ENCODE data around the gene PCBP3. TPM values are rescaled to one million over a fixed set of nuclear protein-coding genes. Genes with fewer than 3 reads are reported as not detected.

The PCBP3 gene
- polyA plus RNA-seq, 1 donor (not counting 4 experiments of a cell fraction or from before 2014, with no cell fraction given), result 0.25 TPM

DNA sequence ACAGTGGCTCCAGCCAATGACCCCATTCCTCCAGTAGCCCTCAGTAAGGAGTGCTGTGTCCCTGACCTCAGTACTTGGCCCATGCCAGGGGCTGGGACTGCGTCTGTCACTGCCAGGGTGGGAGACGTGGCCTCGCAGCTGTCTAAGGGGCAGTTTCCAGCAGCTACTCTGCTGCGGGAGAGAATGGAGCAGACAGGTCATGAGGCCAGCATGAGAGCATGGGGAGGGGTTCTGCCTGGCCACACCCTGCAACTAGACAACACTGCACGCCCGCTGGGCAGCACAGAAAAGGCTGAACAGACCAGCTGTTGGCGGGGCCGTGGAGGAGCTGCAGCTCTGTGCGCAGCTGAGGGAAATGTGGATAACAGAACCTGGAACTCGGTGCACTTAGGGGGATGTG is 246.4 kb downstream of the PCBP3 start:
- dilution Hi-C loops (cut with MboI; ENCODE audit: extremely low pct_ligation_motif_present, low sequenced_read_pairs), result no loop called here

DNA sequence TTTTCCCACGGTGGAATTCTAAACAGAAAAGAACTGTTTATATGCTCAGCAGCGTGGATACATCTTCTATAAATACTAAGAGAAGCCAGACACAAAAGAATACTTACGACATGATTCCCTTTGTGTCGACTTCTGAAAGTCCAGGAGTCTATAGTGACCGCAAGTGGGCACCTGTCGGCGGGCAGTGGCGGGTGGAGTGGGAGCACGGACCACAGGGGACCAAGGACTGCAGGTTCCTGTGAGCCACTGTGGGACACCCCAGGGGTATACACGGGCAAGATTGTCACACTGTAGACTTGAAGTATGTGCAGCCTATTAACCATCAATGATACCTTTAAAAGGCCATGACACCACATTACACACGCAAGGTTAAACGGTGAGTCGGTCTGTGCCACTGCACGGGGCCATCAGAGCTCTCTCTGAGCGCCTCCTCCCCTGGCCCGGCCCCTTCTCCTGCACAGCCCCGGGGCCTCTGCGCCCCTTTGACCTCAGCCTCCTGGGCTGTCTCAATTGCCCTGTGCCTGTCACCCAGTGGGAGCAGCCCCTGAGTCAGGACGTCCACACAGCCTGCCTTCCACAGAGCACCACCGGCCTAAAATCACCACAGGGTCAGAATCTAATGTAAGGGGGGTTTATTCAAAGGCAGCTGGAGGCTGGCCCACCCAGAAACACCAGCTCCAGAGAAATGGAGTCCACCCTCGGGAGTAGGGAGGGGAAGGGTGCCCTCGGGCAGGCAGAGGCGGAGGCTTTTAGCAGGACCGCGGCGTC is 248.0 kb downstream of the PCBP3 start:
- Histone ChIP-seq H3K4me3 (ENCODE audit: control insufficient read depth in 2 of 3, extremely low read depth in 1 of 3, insufficient read depth in 2 of 3, low read depth in 1 of 3, low read length in 3 of 3) (no peak overlapping the region), H3K79me2 (ENCODE audit: control insufficient read depth, insufficient read depth, low read length) (no peaks in the 10 kb centered on the region), H3K9ac (ENCODE audit: control insufficient read depth, extremely low read depth, insufficient read depth, low read length) (no peak overlapping the region), H3K9me3 (ENCODE audit: control insufficient read depth, low read depth, low read length) (no peaks in the 10 kb centered on the region), H2AFZ (ENCODE audit: control insufficient read depth, low read length) (no peak overlapping the region), H4K20me1 (ENCODE audit: control insufficient read depth, extremely low read depth, insufficient read depth, low read length) (no peaks in the 10 kb centered on the region), H3K27ac (ENCODE audit: control insufficient read depth, insufficient read depth, low read length) (no peak overlapping the region), H3K4me1 (ENCODE audit: control insufficient read depth, extremely low read depth, insufficient read depth, low read length) (peaks cover 11% of the 10 kb centered on the region), H3K36me3 (ENCODE audit: control insufficient read depth in 2 of 2, extremely low read depth in 1 of 2, insufficient read depth in 2 of 2, low read length in 2 of 2) (no peaks in the 10 kb centered on the region), H3K9me1 (ENCODE audit: control insufficient read depth, extremely low read depth, insufficient read depth, low read length) (no peaks in the 10 kb centered on the region), H3K4me2 (ENCODE audit: control insufficient read depth, extremely low read depth, insufficient read depth, low read depth, low read length) (peak overlapping the region; percentile 29), H3K27me3 (ENCODE audit: control insufficient read depth, extremely low read depth, insufficient read depth, low read length) (peaks cover 20% of the 10 kb centered on the region)
- TF ChIP-seq, protein P1, sequence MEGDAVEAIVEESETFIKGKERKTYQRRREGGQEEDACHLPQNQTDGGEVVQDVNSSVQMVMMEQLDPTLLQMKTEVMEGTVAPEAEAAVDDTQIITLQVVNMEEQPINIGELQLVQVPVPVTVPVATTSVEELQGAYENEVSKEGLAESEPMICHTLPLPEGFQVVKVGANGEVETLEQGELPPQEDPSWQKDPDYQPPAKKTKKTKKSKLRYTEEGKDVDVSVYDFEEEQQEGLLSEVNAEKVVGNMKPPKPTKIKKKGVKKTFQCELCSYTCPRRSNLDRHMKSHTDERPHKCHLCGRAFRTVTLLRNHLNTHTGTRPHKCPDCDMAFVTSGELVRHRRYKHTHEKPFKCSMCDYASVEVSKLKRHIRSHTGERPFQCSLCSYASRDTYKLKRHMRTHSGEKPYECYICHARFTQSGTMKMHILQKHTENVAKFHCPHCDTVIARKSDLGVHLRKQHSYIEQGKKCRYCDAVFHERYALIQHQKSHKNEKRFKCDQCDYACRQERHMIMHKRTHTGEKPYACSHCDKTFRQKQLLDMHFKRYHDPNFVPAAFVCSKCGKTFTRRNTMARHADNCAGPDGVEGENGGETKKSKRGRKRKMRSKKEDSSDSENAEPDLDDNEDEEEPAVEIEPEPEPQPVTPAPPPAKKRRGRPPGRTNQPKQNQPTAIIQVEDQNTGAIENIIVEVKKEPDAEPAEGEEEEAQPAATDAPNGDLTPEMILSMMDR (optimal IDR thresholded peaks at IDR 0.05 in 1 of 3, IDR thresholded peaks at IDR 0.05 in 1 of 3, conservative IDR thresholded peaks at IDR 0.05 in 1 of 3; ENCODE audit: extremely low read depth in 1 of 3, insufficient read depth in 2 of 3, low read length in 3 of 3), result no peak
- no peak for TF ChIP-seq EZH2 (IDR thresholded peaks at IDR 0.05; ENCODE audit: low read length)
- FAIRE-seq, result no peak
- DNase-seq (ENCODE audit: low read depth, low spot score), result no peak
- dilution Hi-C loops (cut with MboI; ENCODE audit: extremely low pct_ligation_motif_present, low sequenced_read_pairs), result no loop called here

More for the DNA sequence above, 246.4 kb downstream of the PCBP3 start:
- no peak overlapping the region for H3K4me2 ChIP-seq (ENCODE audit: control insufficient read depth, extremely low read depth, insufficient read depth, low read depth, low read length)
- H3K9me3 ChIP-seq (ENCODE audit: control insufficient read depth, low read depth, low read length), result no peaks in the 10 kb centered on the region
- H3K9me1 ChIP-seq (ENCODE audit: control insufficient read depth, extremely low read depth, insufficient read depth, low read length), result no peaks in the 10 kb centered on the region
- H2AFZ ChIP-seq (ENCODE audit: control insufficient read depth, low read length), result no peak overlapping the region
- H3K4me3 ChIP-seq (ENCODE audit: control insufficient read depth in 2 of 3, extremely low read depth in 1 of 3, insufficient read depth in 2 of 3, low read depth in 1 of 3, low read length in 3 of 3), result no peak overlapping the region
- H3K9ac ChIP-seq (ENCODE audit: control insufficient read depth, extremely low read depth, insufficient read depth, low read length), result no peak overlapping the region
- no peak overlapping the region for H3K27ac ChIP-seq (ENCODE audit: control insufficient read depth, insufficient read depth, low read length)
- DNase-seq (ENCODE audit: low read depth, low spot score) (no peak), FAIRE-seq (no peak)
- H3K36me3 ChIP-seq (ENCODE audit: control insufficient read depth in 2 of 2, extremely low read depth in 1 of 2, insufficient read depth in 2 of 2, low read length in 2 of 2), result no peaks in the 10 kb centered on the region
- H3K27me3 ChIP-seq (ENCODE audit: control insufficient read depth, extremely low read depth, insufficient read depth, low read length), result peaks cover 20% of the 10 kb centered on the region
- H4K20me1 ChIP-seq (ENCODE audit: control insufficient read depth, extremely low read depth, insufficient read depth, low read length), result no peaks in the 10 kb centered on the region
- H3K4me1 ChIP-seq (ENCODE audit: control insufficient read depth, extremely low read depth, insufficient read depth, low read length), result peaks cover 13% of the 10 kb centered on the region
- no peaks in the 10 kb centered on the region for H3K79me2 ChIP-seq (ENCODE audit: control insufficient read depth, insufficient read depth, low read length)
- no peak for TF ChIP-seq EZH2 (IDR thresholded peaks at IDR 0.05; ENCODE audit: low read length)
- TF ChIP-seq, protein P1 (optimal IDR thresholded peaks at IDR 0.05 in 1 of 3, IDR thresholded peaks at IDR 0.05 in 1 of 3, conservative IDR thresholded peaks at IDR 0.05 in 1 of 3; ENCODE audit: extremely low read depth in 1 of 3, insufficient read depth in 2 of 3, low read length in 3 of 3), result no peak
